ELF-1 (cell line): ENCODE measurements around the gene L1CAM.

Experiments
- DNase-seq: peaks from one replicate; pipeline ENCODE4 v3.0.0-alpha.2; 2016; ENCODE audit warnings: low read depth, low spot score

The L1CAM gene

GRCh38 chrX:153878345-153878744, 7.6 kb downstream of the L1CAM start:
- no peak for DNase-seq

- DNase-seq: no peak
These were observed 8.3 kb downstream of the L1CAM start for GRCh38 chrX:153877571-153878261.

DNA sequence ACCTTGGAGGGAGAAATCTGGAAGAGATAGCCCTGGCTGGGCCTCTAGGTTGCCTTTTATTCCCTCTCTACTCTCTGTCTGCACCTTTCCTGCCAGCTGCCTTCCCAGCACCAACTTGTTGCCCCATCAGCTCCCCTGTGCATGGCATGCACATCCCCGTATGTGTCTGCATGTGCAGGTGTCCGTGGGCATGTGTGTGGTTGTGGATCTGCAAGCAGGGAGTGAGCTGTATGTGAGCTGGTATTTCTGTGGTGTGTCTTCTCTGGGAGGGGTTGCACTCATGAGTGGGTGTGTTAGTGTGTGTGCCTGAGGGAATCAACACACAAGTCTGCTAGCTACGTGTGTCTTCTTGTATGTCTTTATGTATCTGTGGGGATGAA, 9.9 kb downstream of the L1CAM start:
- DNase-seq: no peak

- DNase-seq: peak; percentile 94
These were observed 10.4 kb downstream of the L1CAM start for GRCh38 chrX:153875391-153876111.

GRCh38 chrX:153874366-153875125, 11.4 kb downstream of the L1CAM start:
- no peak for DNase-seq

- DNase-seq: no peak
These were observed 11.9 kb downstream of the L1CAM start for GRCh38 chrX:153874085-153874365.

GRCh38 chrX:153873282-153874084, 12.5 kb downstream of the L1CAM start:
- DNase-seq: peak; percentile 94

DNA sequence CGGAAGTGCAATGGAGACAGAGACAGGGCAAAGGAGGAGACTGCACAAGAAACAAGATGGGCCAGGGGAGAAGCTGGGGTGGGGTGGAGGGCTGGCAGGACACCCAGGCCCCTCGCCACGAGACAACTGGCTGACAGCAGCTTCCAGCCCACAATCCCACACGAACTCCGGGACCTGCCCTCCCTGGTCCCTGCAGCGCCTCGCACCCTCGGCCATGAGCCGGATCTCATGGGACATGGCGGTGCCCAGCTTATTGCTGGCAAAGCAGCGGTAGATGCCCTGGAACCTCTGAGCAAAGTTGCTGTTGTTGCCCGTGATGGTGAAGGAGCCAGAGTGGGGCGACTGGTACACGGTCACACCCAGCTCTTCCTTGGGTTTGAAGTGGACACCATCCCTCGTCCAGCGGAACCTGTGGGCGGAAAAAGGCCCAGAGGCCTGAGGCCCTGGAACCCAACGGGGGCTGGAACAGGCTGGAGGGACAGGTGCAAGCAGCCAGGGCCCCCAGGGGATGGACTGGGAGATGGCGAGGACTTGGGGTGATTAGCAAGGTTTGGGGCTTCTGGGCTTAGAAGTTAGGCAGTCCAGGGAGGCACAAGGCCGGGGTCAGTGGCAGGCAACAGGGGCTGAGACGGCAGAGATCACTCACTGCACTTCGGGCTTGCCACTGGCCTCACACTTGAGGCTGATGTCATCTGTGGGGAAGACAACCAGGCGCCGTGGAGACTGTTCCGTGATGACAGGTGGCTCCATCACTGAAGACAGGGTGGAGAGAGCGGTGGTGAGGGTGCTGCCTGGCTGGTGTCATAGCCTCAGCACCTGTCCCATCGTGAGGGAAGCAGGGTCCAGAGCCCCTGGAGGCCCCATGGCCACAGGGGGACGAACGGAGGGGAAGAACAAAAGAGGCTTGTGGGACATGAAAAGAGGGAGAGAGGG, 13.8 kb downstream of the L1CAM start:
- DNase-seq: no peak

DNA sequence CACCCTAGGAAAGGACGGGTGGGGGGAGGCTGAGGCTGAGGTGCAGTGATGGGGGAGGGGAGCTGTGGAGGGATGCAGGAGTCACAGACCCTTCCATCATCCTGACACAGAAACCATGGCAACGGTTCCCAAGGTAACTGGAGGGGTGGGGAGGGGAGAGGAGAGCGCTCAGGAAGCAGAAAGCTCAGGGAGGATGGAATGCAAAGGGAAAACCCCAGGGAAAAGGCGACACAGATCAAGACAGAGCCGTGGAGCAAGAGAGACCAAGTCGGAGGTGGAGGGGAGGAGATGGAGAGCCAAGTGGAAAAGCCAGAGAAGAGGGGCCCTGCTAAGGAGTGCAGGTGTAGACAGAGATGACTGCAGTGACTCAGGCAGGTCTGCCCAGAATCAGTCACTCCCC, 14.5 kb downstream of the L1CAM start:
- peak; percentile 66 for DNase-seq

DNA sequence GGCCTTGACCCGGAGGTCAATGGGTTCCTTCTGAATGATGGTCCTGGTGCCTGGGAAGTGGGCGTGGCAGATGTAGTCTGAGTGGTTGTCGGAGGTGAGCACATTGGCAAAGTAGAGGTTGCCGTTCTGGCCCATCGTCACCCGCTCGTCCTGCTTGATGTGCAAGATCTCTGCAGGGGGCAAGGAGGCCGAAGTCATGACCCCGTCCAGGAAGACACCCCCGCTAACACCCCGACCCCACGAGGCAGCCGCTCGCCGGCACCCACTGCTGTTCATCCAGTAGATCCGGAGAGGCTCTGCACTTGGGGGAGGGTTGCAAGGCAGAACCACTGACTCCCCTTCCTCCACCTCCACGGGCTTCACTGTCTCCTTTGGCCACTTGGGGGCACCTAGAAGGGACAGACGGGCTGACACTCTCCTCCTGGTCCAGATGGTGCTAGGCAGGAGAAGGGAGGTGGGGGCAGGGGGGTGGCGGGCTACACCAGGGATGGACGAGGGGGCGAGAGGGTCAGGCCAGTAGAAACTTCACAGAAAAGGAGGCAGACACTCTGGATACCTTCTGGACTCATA, 15.1 kb downstream of the L1CAM start:
- no peak for DNase-seq

- no peak for DNase-seq
These were observed 15.7 kb downstream of the L1CAM start for GRCh38 chrX:153870288-153870690.

DNA sequence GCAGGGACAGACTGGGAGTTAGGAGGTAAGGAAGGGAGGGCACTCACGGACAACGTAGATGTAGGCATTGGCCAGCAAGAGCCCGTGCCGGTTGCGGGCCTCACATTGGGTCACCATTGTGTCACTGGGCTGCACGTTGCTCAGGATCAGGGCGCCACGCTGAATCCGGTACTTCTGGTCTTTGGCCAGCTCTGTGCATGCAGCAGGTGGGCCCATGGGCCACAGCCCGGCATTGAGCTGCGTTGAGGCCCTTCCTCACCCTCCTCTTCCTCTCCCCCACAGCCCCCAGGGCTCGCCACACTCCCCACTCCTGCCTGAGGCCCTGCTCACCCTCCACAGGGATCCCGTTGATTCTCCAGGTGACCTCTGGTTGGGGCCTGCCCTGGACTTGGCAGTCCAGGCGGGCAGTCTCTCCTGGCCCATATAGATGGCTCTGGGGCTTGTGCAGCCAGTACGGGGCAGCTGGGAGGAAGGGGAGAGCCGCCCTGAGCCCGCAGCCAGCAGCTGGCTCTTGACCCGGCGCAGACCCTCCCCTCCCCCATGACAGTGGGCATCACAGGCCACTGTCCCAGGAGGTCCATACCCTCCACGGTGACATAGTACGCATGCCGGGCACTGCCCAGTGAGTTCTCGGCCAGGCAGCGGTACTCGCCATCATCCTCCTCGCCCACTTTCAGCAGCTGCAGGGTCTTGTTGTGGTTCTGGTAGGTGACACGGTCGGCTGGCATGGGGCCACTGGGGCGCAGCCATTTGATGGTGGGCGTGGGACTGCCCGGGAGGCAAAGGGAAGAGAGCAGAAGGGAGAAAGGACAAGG, 16.3 kb downstream of the L1CAM start:
- DNase-seq: no peak

DNA sequence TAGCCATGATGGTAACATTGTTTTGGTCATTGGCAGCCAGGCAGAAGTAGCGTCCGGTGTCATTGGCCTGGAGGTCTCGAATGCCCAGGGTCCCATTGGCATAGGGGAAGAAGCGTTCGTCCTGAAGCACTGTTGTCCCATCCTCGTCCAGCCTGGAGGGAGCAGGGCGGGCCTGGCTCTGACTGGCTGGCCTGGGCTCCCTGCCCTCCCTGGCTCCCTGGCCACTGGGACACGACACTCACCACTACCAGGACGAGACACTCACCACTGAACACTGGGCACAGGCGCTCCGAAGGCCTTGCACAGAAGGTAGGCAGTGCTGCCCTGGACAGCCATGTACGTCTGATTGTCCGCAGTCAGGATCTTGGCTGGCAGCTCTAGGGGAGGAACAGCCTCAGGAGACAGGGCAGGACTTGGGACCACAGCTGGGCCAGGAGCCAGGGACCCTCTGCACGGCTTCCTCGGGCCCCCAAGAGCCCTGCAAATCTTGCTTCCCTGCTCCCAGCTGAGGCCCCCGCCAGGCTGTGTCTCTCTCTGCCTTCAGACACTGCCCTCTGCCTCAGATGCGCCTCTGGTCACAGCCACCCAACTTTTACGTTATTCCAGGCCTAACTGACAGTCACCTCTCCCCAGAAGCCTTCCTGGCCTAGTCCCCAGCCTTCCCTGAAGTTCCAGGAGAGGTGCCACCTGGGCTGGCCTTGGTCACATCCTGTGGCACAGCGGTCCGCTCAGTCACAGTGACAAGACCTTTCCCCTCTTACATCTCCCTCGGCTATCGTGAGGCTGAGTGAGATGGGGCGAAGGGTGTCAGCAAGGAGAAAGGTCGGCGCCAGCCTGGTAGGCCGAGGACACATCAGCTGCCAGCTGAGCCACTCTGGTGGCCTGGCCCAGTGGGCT, 17.1 kb downstream of the L1CAM start:
- no peak for DNase-seq

DNA sequence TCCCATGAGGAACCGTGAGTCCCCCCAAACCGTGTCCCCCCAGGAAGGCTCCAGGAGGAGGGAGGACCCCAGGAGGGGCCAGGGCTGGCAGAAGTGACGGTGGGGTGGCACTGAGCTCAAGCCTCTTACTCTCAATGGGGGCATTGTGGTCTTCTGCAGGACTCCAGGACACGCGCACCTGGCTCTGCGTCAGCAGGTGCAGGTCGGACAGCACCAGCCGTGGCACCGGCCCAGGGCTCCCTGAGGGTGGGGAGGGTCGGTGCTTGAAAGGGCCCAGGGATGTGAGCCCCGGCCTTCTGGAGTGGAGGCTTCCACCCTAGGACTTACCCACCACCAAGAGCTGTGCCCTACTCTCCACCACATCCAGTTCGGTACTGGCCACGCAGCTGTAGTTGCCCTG, 18.3 kb downstream of the L1CAM start:
- DNase-seq: no peak

- no peak for DNase-seq
These were observed 18.8 kb downstream of the L1CAM start for GRCh38 chrX:153867139-153867538.

DNA sequence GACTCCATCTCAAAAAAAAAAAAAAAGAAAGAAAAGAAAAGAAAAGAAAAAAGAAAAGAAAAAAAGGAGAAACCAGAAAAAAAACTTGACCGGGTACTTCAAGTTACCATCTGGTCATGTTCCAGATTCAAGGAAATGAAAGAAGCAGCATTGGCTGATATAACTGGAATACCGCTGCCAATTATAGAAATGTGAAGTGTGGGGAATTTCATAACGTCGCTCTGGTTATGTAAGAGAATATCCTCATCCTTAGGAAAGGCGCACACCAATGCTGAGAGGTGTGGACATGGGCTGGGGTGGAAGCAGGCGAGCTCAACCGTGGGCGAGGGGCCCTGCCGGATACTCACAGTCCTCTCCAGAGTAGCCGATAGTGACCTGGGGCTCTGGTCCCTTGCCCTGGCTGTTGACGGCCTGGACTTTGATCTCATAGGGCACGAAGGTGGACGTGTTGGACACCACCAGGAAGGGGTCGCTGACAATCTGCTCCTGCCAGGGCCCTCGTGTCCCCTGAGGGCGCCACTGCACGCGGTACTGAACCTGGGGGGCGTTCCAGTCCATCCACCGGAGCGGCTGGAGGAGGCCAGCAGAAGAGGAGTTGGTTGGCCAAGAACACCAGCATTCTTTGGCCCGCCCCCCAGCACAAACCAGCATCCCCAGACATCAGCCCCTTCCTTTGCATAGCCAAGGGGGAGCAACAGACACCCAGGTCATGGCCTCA, 19.5 kb downstream of the L1CAM start:
- no peak for DNase-seq

GRCh38 chrX:153865685-153866084, 20.3 kb downstream of the L1CAM start:
- DNase-seq: no peak

DNA sequence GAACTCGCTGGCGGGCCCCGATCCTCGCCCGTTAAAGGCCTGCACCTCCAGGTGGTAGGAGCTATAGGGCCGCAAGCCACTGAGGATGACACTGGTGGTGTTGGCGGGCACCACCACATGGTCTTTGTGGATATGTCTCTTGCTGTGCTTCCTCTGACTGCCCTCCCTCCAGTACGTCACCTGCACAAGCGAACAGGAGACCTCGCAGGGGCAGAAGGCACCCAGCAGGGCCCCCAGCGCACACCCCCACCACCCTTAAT, 20.7 kb downstream of the L1CAM start:
- DNase-seq: no peak
